ENCODE results near the gene CPM.

Gene CPM

GRCh38 chr12:68868043-68868790, 64.8 kb downstream of the CPM start:
- TF ChIP-seq POLR2AphosphoS5 (IDR thresholded peaks at IDR 0.05; ENCODE audit: low read depth, low read length) (no peak), SIN3A (IDR thresholded peaks at IDR 0.05; ENCODE audit: borderline replicate concordance, insufficient read depth, low read length) (no peak), TAF1 (IDR thresholded peaks at IDR 0.05; ENCODE audit: borderline replicate concordance, insufficient read depth, low read length) (no peak), REST (IDR thresholded peaks at IDR 0.05; ENCODE audit: insufficient read depth in 1 of 2, low read depth in 2 of 2, low read length in 2 of 2) (no peak), FOXP2 (optimal IDR thresholded peaks at IDR 0.05; ENCODE audit: borderline replicate concordance, extremely low read depth, extremely low read length, insufficient read depth) (no peak)

GRCh38 chr12:68867606-68868005, 65.4 kb downstream of the CPM start:
- TF ChIP-seq REST (IDR thresholded peaks at IDR 0.05; ENCODE audit: insufficient read depth in 1 of 2, low read depth in 2 of 2, low read length in 2 of 2) (no peak), SIN3A (IDR thresholded peaks at IDR 0.05; ENCODE audit: borderline replicate concordance, insufficient read depth, low read length) (no peak), FOXP2 (optimal IDR thresholded peaks at IDR 0.05; ENCODE audit: borderline replicate concordance, extremely low read depth, extremely low read length, insufficient read depth) (no peak), TAF1 (IDR thresholded peaks at IDR 0.05; ENCODE audit: borderline replicate concordance, insufficient read depth, low read length) (no peak), POLR2AphosphoS5 (IDR thresholded peaks at IDR 0.05; ENCODE audit: low read depth, low read length) (no peak)

DNA sequence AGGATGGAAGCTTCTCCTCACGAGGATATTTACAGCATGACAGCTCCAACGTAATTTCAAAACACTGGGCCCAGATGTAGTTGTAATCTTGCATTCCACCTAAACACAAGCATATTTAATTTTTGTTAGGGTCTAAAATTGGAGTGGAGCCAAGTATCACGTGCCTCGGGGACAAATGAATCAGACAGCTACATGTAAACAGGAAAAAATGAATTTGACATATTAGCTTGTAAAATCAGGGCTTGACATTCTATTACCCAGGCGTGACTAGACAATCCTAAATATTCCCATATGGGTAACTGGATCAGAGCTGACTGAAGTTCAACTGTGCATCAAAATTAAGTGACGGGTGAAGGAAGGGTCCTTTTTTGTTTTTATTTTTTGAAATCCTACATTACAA, 66.0 kb downstream of the CPM start:
- no peak for TF ChIP-seq SIN3A (IDR thresholded peaks at IDR 0.05; ENCODE audit: borderline replicate concordance, insufficient read depth, low read length)
- TF ChIP-seq FOXP2 (optimal IDR thresholded peaks at IDR 0.05; ENCODE audit: borderline replicate concordance, extremely low read depth, extremely low read length, insufficient read depth), result no peak
- TF ChIP-seq TAF1 (IDR thresholded peaks at IDR 0.05; ENCODE audit: borderline replicate concordance, insufficient read depth, low read length), result no peak
- TF ChIP-seq POLR2AphosphoS5 (IDR thresholded peaks at IDR 0.05; ENCODE audit: low read depth, low read length), result no peak
- TF ChIP-seq REST (IDR thresholded peaks at IDR 0.05; ENCODE audit: insufficient read depth in 1 of 2, low read depth in 2 of 2, low read length in 2 of 2), result no peak

- no peak for TF ChIP-seq POLR2AphosphoS5 (IDR thresholded peaks at IDR 0.05; ENCODE audit: low read depth, low read length)
- no peak for TF ChIP-seq SIN3A (IDR thresholded peaks at IDR 0.05; ENCODE audit: borderline replicate concordance, insufficient read depth, low read length)
- no peak for TF ChIP-seq TAF1 (IDR thresholded peaks at IDR 0.05; ENCODE audit: borderline replicate concordance, insufficient read depth, low read length)
- TF ChIP-seq FOXP2 (optimal IDR thresholded peaks at IDR 0.05; ENCODE audit: borderline replicate concordance, extremely low read depth, extremely low read length, insufficient read depth), result no peak
- no peak for TF ChIP-seq REST (IDR thresholded peaks at IDR 0.05; ENCODE audit: insufficient read depth in 1 of 2, low read depth in 2 of 2, low read length in 2 of 2)
Observed at GRCh38 chr12:68865399-68866164, 67.4 kb downstream of the CPM start.

Measured in PFSK-1 (cell line).